Kidney (tissue), 14 donors: Measurements from ENCODE around the gene DZIP3. TPM values are rescaled to one million over a fixed set of nuclear protein-coding genes. Genes with fewer than 3 reads are reported as not detected.
"Not testable (repeated sequence)": the region's sequence is repeated elsewhere in the genome, so short reads cannot be mapped to it uniquely, and the experiment has no call there.

Experiments
- DNase-seq, 5 donors: peaks; one replicate each; pipeline ENCODE4 v3.0.0-alpha.2; 2013 to 2020
- FAIRE-seq: peaks from 2 replicates; lab custom pipeline; 2012; peaks lifted over from hg19 to GRCh38; lab: Jason Lieb, UNC
- H3K27ac ChIP-seq, 2 donors: one replicate each; pipeline ENCODE4 v1.7.0; 2013; ENCODE audit warnings: low read depth in 2 of 2, low read length in 2 of 2, inconsistent platforms in 1 of 2
- H3K27me3 ChIP-seq: one replicate; pipeline ENCODE4 v1.7.1; 2013; ENCODE audit warnings: low read length, inconsistent platforms; ENCODE audit not compliant: control insufficient read depth, insufficient read depth
- H3K36me3 ChIP-seq, 3 donors: one replicate each; pipeline versions ENCODE4 v1.7.0 to v1.7.1; 2013; ENCODE audit warnings: low read length in 3 of 3, control low read depth in 1 of 3, inconsistent platforms in 1 of 3; ENCODE audit not compliant: insufficient read depth in 3 of 3, control insufficient read depth in 2 of 3
- H3K4me1 ChIP-seq, 3 donors: one replicate each; pipeline versions ENCODE4 v1.7.0 to v1.7.1; 2013; ENCODE audit warnings: low read length in 3 of 3, inconsistent platforms in 1 of 3, low read depth in 1 of 3; ENCODE audit not compliant: control insufficient read depth in 2 of 3, insufficient read depth in 2 of 3
- H3K4me3 ChIP-seq, 3 donors: one replicate each; pipeline versions ENCODE4 v1.7.0 to v1.8.1; 2013; ENCODE audit warnings: low read length in 3 of 3, control low read depth in 1 of 3, inconsistent platforms in 1 of 3
- H3K9ac ChIP-seq, 3 donors: one replicate each; pipeline versions ENCODE4 v1.7.0 to v1.7.1; 2013; ENCODE audit warnings: low read length in 3 of 3, control low read depth in 1 of 3, inconsistent platforms in 1 of 3
- H3K9me3 ChIP-seq, 3 donors: one replicate each; pipeline versions ENCODE4 v1.7.0 to v1.7.1; 2013; ENCODE audit warnings: low read length in 3 of 3, control low read depth in 1 of 3, inconsistent platforms in 1 of 3; ENCODE audit not compliant: control insufficient read depth in 2 of 3, insufficient read depth in 1 of 3
- CTCF ChIP-seq: IDR thresholded peaks from 3 replicates; pipeline ENCODE4 v1.5.1; 2012; ENCODE audit warnings: mild to moderate bottlenecking, moderate library complexity, borderline replicate concordance; ENCODE audit not compliant: insufficient read depth; ENCODE audit errors: extremely low read depth
- intact Hi-C: fragments of 100-400 bp; cut with DNase I; formaldehyde crosslinking; loops from one replicate; pipeline ENCODE4 v1.11.1; 2022
- polyA plus RNA-seq: library from polyadenylated mRNA; stranded (reverse); fragments of 350-450 nt; fragmentation: Illumina TruSeq; extraction: RNeasy Lipid Tissue Mini Kit (QIAGEN cat#74804); gene quantifications from one replicate; pipeline ENCODE4 v1.2.3, GENCODE V29; 2014; ENCODE audit warnings: low read depth, low replicate concordance; ENCODE audit not compliant: insufficient read depth
- total RNA-seq: library from RNA; stranded (reverse); fragmentation: NEBNext Ultra II Directional; extraction: Animal tissue kit (Norgen Biotek cat#: 25700); gene quantifications from one replicate; pipeline ENCODE4 v1.2.1, GENCODE V29; 2021
- donor health status: control.
- donor health status: control.
- donor health status: control.
- donor health status: control.
- donor health status: control.
- donor health status: DM: yes; HTN: yes; CAD: no.
- donor health status: Normal renal cell carcinoma (clear cell type).

The DZIP3 gene
- total and polyA plus RNA-seq, 2 donors from 2014 or later, result 9.4 to 15.5 TPM

GRCh38 chr3:108673988-108674661 lies 84.6 kb downstream of the DZIP3 start:
- no peak for TF ChIP-seq CTCF
- Histone ChIP-seq H3K9me3 (no peaks in the 10 kb centered on the region), H3K4me1 (no peaks in the 10 kb centered on the region), H3K9ac (no peak overlapping the region), H3K27me3 (no peaks in the 10 kb centered on the region), H3K27ac (no peak overlapping the region), H3K36me3 (peaks cover 0 to 5% (median 2%) of the 10 kb centered on the region in 3 donors), H3K4me3 (no peak overlapping the region)
- FAIRE-seq, result no peak
- no peak for DNase-seq
- intact Hi-C loops, result no loop called here

DNA sequence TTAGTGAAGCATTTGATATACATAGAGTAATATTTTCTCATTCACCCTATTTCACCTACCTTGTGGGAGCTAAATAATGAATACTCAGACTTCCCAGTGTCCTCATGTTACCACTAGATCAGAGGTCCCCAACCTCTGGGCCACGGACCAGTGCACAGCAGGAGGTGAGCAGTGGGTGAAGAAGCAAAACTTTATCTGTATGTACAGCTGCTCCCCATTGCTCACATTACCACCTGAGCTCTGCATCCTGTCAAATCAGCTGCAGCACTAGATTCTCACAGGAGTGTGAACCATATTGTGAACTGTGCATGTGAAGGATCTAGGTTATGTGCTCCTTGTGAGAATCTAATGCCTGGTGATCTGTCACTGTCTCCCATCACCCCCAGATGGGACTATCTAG lies 88.3 kb downstream of the DZIP3 start:
- peaks cover 0 to 5% (median 0%) of the 10 kb centered on the region in 3 donors for H3K36me3 ChIP-seq

GRCh38 chr3:108692286-108692685 lies 102.8 kb downstream of the DZIP3 start:
- H3K27ac ChIP-seq, FAIRE-seq, H3K4me3 ChIP-seq, H3K9ac ChIP-seq, H3K4me1 ChIP-seq, DNase-seq, H3K9me3 ChIP-seq, H3K27me3 ChIP-seq, intact Hi-C loops: not testable (repeated sequence)
- peaks cover 6 to 12% (median 9%) of the 10 kb centered on the region in 3 donors for H3K36me3 ChIP-seq

More for the DNA sequence above, 88.3 kb downstream of the DZIP3 start:
- no peak overlapping the region for H3K9ac ChIP-seq
- intact Hi-C loops, result no loop called here
- no peak for TF ChIP-seq CTCF
- no peak overlapping the region for H3K4me3 ChIP-seq
- FAIRE-seq (no peak), DNase-seq (no peak)
- no peaks in the 10 kb centered on the region for H3K4me1 ChIP-seq
- no peak overlapping the region for H3K27ac ChIP-seq
- H3K9me3 ChIP-seq, result no peaks in the 10 kb centered on the region
- H3K27me3 ChIP-seq, result no peaks in the 10 kb centered on the region

GRCh38 chr3:108698461-108698860 lies 108.9 kb downstream of the DZIP3 start:
- H3K27me3 ChIP-seq, result no peaks in the 10 kb centered on the region
- no peak for TF ChIP-seq CTCF
- no peak overlapping the region for H3K27ac ChIP-seq
- peaks cover 0 to 2% (median 0%) of the 10 kb centered on the region in 3 donors for H3K36me3 ChIP-seq
- intact Hi-C loops, result no loop called here
- peaks cover 0 to under 1% (median 0%) of the 10 kb centered on the region in 3 donors for H3K9me3 ChIP-seq
- FAIRE-seq (no peak), DNase-seq (no peak)
- no peaks in the 10 kb centered on the region for H3K4me1 ChIP-seq
- no peak overlapping the region for H3K9ac ChIP-seq
- H3K4me3 ChIP-seq, result no peak overlapping the region
